Left lung (tissue), 10 donors: Measurements from ENCODE around the gene DNASE1L3. TPM values are rescaled to one million over a fixed set of nuclear protein-coding genes. Genes with fewer than 3 reads are reported as not detected.

Experiments
- ATAC-seq: fragments of 200-7000 bp; cut with Tn5 transposase; one replicate; pipeline ENCODE4 v1.9.1; 2020; ENCODE audit warnings: moderate library complexity
- DNase-seq, 4 donors: peaks; one replicate each; pipeline ENCODE4 v3.0.0-alpha.2; 2013 to 2020
- H3K27ac ChIP-seq, 2 donors: fragments of 200-600 bp; sonication (generic) in 1 of 2; one replicate each; pipeline versions ENCODE4 v1.5.0 to v1.8.0; 2020 to 2021
- H3K27me3 ChIP-seq, 2 donors: fragments of 200-600 bp; sonication (generic) in 1 of 2; one replicate each; pipeline versions ENCODE4 v1.5.0 to v1.8.0; 2020 to 2021
- H3K36me3 ChIP-seq, 2 donors: fragments of 200-600 bp; sonication (generic) in 1 of 2; one replicate each; pipeline versions ENCODE4 v1.5.0 to v1.8.0; 2020 to 2021
- H3K4me1 ChIP-seq, 2 donors: fragments of 200-600 bp; one replicate each; pipeline ENCODE4 v1.8.0; 2021
- H3K4me3 ChIP-seq, 2 donors: fragments of 200-600 bp; sonication (generic) in 1 of 2; one replicate each; pipeline versions ENCODE4 v1.5.0 to v1.8.0; 2020 to 2021; ENCODE audit warnings: mild to moderate bottlenecking in 1 of 2
- H3K9me3 ChIP-seq, 2 donors: fragments of 200-600 bp; sonication (generic) in 1 of 2; one replicate each; pipeline versions ENCODE4 v1.5.0 to v1.8.0; 2020 to 2021
- CTCF ChIP-seq, 2 donors: fragments of 200-600 bp; sonication (generic) in 1 of 2; IDR thresholded peaks; one replicate each; pipeline versions ENCODE4 v1.5.0 to v1.8.0; 2021; ENCODE audit warnings: antibody characterized with exemption in 2 of 2
- intact Hi-C, 2 donors: fragments of 100-400 bp; cut with DNase I; formaldehyde crosslinking; loops; one replicate each; pipeline versions ENCODE4 v1.11.2 to v1.14.2; 2022
- polyA plus RNA-seq, 6 donors: library from polyadenylated mRNA; unstranded; fragments of 120-200 nt; gene quantifications; one replicate each; pipeline ENCODE4 v1.2.1, GENCODE V29; 2013; ENCODE audit not compliant: insufficient read length in 6 of 6
- total RNA-seq, 2 donors: library from RNA; stranded (reverse); fragmentation: NEBNext Ultra II Directional; extraction: Animal tissue kit (Norgen Biotek cat#: 25700); gene quantifications; one replicate each; pipeline ENCODE4 v1.2.1, GENCODE V29; 2021
- donor health status: DM: no; HTN: yes; CAD: no.
- donor health status: DM: no; HTN: no; CAD: no.

DNASE1L3 gene
- total and polyA plus RNA-seq, 8 donors = 1.00 to 3.0 (median 1.8) TPM

- H3K27me3 ChIP-seq = no peaks in the 10 kb centered on the region
- no peaks in the 10 kb centered on the region for H3K36me3 ChIP-seq
- intact Hi-C loops = no loop called here
- peak overlapping the region in 1 of 2 donors; percentile 86 for H3K4me3 ChIP-seq
- ATAC-seq = no peak
- DNase-seq = no peak
- no peak overlapping the region for H3K27ac ChIP-seq
- H3K9me3 ChIP-seq = no peaks in the 10 kb centered on the region
- TF ChIP-seq CTCF (IDR thresholded peaks at IDR 0.05) = no peak
- peaks cover 7 to 14% of the 10 kb centered on the region in 2 donors for H3K4me1 ChIP-seq
These were observed 28.1 kb upstream of the DNASE1L3 start for GRCh38 chr3:58238830-58239229.

DNA sequence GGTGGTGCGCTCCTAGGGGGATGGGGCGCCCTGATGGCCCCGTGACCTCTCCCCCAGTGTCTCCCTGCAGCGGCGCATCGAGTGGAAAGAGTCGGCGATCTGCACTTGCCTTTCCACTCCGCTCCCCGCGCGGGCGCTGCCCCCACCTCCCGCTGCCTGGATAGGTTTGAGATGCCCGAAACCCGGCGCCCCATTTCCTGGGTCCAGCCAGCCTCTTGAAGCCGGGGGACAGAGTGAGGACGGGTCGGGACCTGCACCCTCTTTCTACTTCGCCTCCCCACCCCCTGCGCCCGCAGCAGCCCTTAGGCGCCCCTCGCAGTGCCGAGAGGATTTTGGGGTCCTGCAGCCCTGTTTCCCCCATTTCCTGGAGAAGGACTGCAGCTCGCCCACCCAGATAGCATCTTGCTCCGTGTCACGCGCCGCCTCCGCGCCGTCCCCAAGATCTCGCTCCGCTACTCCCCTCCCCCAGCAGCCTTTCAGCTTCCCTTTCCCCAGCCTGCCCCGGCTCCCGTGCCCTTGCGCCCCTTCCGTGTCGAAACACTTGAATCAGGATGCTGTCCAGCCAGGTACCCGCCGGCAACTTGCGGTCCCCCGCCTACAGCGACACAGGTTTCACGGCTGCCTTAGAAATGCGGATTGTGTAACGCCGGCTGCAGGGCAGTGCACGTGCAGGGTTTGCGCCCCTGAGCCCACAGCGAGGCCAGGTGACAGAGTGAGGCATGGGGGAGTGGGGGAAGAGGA is 27.3 kb upstream of the DNASE1L3 start:
- DNase-seq = peak in 3 of 4 donors; percentile 33 to 89 (median 68)
- H3K27ac ChIP-seq = peak overlapping the region; percentile 69 to 78

GRCh38 chr3:58237238-58237940 is 26.6 kb upstream of the DNASE1L3 start, which contains the start of gene ABHD6:
ABHD6 (plus strand) TSS chr3:58237792; CDS start chr3:58256587, 18,795 bp downstream.
- H3K4me1 ChIP-seq = peaks cover 7 to 14% of the 10 kb centered on the region in 2 donors
- H3K27ac ChIP-seq = peak within 1 kb of the TSS; percentile 69 to 78
- DNase-seq = peak; percentile 65 to 93 (median 78)
- H3K36me3 ChIP-seq = no peaks in the 10 kb centered on the region
- peak within 1 kb of the TSS; percentile 86 to 95 for H3K4me3 ChIP-seq
- intact Hi-C loops = no loop called here
- ATAC-seq = peak; percentile 95
- no peaks in the 10 kb centered on the region for H3K9me3 ChIP-seq
- H3K27me3 ChIP-seq = no peaks in the 10 kb centered on the region
- no peak for TF ChIP-seq CTCF (IDR thresholded peaks at IDR 0.05)

More for the DNA sequence above, 27.3 kb upstream of the DNASE1L3 start:
- no peaks in the 10 kb centered on the region for H3K9me3 ChIP-seq
- H3K4me1 ChIP-seq = peaks cover 7 to 14% of the 10 kb centered on the region in 2 donors
- no peak for TF ChIP-seq CTCF (IDR thresholded peaks at IDR 0.05)
- peak; percentile 70 for ATAC-seq
- H3K27me3 ChIP-seq = no peaks in the 10 kb centered on the region
- no peaks in the 10 kb centered on the region for H3K36me3 ChIP-seq
- intact Hi-C loops = no loop called here
- H3K4me3 ChIP-seq = peak overlapping the region; percentile 86 to 95

- no peaks in the 10 kb centered on the region for H3K36me3 ChIP-seq
- TF ChIP-seq CTCF (IDR thresholded peaks at IDR 0.05) = no peak
- ATAC-seq (peak; percentile 13), DNase-seq (peak in 3 of 4 donors; percentile 34 to 78 (median 39))
- H3K4me3 ChIP-seq = peak overlapping the region; percentile 86 to 95
- intact Hi-C loops = no loop called here
- peak overlapping the region; percentile 69 to 78 for H3K27ac ChIP-seq
- no peaks in the 10 kb centered on the region for H3K9me3 ChIP-seq
- no peaks in the 10 kb centered on the region for H3K27me3 ChIP-seq
- peaks cover 7 to 14% of the 10 kb centered on the region in 2 donors for H3K4me1 ChIP-seq
These were observed 25.9 kb upstream of the DNASE1L3 start for GRCh38 chr3:58236527-58237237.
